Loucy (cell line): ENCODE results near the gene ITPKB.

Experiments used
- H2AFZ ChIP-seq: fragments of 200-600 bp; sonication (generic); 2 replicates; pipeline ENCODE4 v1.6.0; 2016; ENCODE audit warnings: antibody characterized with exemption, mild to moderate bottlenecking, low read length, moderate library complexity
- H3F3A ChIP-seq: fragments of 200-600 bp; 2 replicates; pipeline ENCODE4 v1.6.0; 2016; ENCODE audit warnings: antibody characterized with exemption, low read depth, mild to moderate bottlenecking
- H3K27me3 ChIP-seq: fragments of 200-600 bp; sonication (generic); 2 replicates; pipeline ENCODE4 v1.6.1; 2014; ENCODE audit warnings: low read length, mild to moderate bottlenecking; ENCODE audit not compliant: insufficient read depth, poor library complexity, severe bottlenecking
- H3K36me3 ChIP-seq: fragments of 200-600 bp; sonication (generic); 2 replicates; pipeline ENCODE4 v1.6.1; 2016; ENCODE audit warnings: low read length; ENCODE audit not compliant: insufficient read depth
- H3K4me1 ChIP-seq: fragments of 200-600 bp; sonication (generic); 2 replicates; pipeline ENCODE4 v1.5.1; 2014; ENCODE audit warnings: low read length, mild to moderate bottlenecking; ENCODE audit not compliant: insufficient read depth, poor library complexity, severe bottlenecking
- H3K4me2 ChIP-seq: fragments of 200-600 bp; sonication (generic); 2 replicates; pipeline ENCODE4 v1.6.0; 2014; ENCODE audit warnings: antibody characterized with exemption, low read length, low read depth, mild to moderate bottlenecking; ENCODE audit not compliant: poor library complexity, severe bottlenecking
- H3K4me3 ChIP-seq: fragments of 200-600 bp; sonication (generic); 2 replicates; pipeline ENCODE4 v1.5.1; 2014; ENCODE audit warnings: low read length, mild to moderate bottlenecking, mixed read lengths; ENCODE audit not compliant: poor library complexity, severe bottlenecking
- H3K79me2 ChIP-seq: fragments of 200-600 bp; sonication (generic); 2 replicates; pipeline ENCODE4 v1.6.1; 2014; ENCODE audit warnings: low read length; ENCODE audit not compliant: insufficient read depth
- H3K9ac ChIP-seq: fragments of 200-600 bp; sonication (generic); 2 replicates; pipeline ENCODE4 v1.6.0; 2014; ENCODE audit warnings: mild to moderate bottlenecking, low read depth, low read length, moderate library complexity; ENCODE audit not compliant: poor library complexity, severe bottlenecking
- H3K9me2 ChIP-seq: fragments of 200-600 bp; sonication (generic); replicated peaks from 2 replicates; pipeline ENCODE4 v1.6.1; 2016; ENCODE audit warnings: low read depth, low read length, mixed read lengths
- H3K9me3 ChIP-seq: fragments of 200-600 bp; sonication (generic); 2 replicates; pipeline ENCODE4 v1.6.1; 2014; ENCODE audit warnings: mild to moderate bottlenecking, antibody characterized with exemption, low read length, low read depth; ENCODE audit not compliant: insufficient read depth
- H4K20me1 ChIP-seq: fragments of 200-600 bp; sonication (generic); 2 replicates; pipeline ENCODE4 v1.6.0; 2014; ENCODE audit warnings: antibody characterized with exemption, low read length, mild to moderate bottlenecking; ENCODE audit not compliant: insufficient read depth, poor library complexity, severe bottlenecking
- EZH2phosphoT487 ChIP-seq: fragments of 200-600 bp; IDR thresholded peaks from 2 replicates; pipeline ENCODE4 v1.6.1; 2018; ENCODE audit warnings: antibody characterized with exemption, mild to moderate bottlenecking, moderate library complexity, borderline replicate concordance
- TF ChIP-seq, protein P1 (sequence below): fragments of 200-600 bp; sonication (generic); conservative IDR thresholded peaks from 2 replicates; pipeline ENCODE4 v1.5.1; 2014; ENCODE audit warnings: mild to moderate bottlenecking, antibody characterized with exemption, low read length

Gene ITPKB

DNA sequence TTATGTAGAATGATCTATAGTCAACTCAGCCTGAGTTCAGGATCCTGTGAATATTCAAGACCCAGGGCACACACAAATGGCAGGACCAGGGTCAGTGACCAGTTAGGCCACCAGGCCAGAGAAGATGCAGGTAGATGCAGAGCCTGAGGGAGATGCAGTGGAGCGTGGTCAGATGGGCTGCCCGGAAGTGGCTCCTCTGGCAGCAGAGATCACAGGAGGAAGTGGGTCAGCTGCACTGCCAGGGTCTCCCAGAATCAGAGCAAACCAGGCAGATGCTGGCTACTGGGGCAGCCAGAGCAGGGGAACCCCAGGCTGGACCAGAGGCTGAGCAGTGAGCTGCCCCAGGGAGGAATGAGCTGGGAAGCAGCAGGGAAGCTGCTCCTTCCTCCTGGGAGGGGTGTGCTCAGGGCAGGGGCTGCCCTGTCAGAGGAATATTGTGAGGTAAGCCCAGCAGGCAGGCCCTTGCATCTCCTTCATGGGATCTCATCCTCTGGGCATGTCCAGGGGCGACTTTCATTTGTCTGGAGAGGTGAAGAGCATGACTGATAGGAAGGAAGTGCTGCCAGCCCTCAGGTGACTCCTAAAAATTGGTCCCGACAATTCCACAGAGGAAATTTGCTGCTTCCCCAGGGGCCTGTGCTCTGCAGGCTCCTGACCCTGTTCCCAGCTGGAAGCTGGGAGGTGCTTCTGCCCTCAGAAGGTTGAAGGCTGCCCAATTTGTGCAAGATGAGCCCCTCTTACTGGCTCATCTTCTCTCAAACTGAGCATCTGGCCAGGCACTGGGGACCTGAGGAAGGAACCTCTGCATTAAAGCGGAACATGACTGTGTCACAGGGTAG lies 141.2 kb downstream of the ITPKB start:
- H3K4me3 ChIP-seq = no peak overlapping the region
- no peaks in the 10 kb centered on the region for H3K27me3 ChIP-seq
- no peaks in the 10 kb centered on the region for H3K79me2 ChIP-seq
- no peak overlapping the region for H2AFZ ChIP-seq
- H4K20me1 ChIP-seq = no peaks in the 10 kb centered on the region
- TF ChIP-seq, protein P1, sequence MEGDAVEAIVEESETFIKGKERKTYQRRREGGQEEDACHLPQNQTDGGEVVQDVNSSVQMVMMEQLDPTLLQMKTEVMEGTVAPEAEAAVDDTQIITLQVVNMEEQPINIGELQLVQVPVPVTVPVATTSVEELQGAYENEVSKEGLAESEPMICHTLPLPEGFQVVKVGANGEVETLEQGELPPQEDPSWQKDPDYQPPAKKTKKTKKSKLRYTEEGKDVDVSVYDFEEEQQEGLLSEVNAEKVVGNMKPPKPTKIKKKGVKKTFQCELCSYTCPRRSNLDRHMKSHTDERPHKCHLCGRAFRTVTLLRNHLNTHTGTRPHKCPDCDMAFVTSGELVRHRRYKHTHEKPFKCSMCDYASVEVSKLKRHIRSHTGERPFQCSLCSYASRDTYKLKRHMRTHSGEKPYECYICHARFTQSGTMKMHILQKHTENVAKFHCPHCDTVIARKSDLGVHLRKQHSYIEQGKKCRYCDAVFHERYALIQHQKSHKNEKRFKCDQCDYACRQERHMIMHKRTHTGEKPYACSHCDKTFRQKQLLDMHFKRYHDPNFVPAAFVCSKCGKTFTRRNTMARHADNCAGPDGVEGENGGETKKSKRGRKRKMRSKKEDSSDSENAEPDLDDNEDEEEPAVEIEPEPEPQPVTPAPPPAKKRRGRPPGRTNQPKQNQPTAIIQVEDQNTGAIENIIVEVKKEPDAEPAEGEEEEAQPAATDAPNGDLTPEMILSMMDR = no peak
- TF ChIP-seq EZH2phosphoT487 = no peak
- no peaks in the 10 kb centered on the region for H3K9me2 ChIP-seq
- H3K4me1 ChIP-seq = peaks cover 5% of the 10 kb centered on the region
- H3K36me3 ChIP-seq = no peaks in the 10 kb centered on the region
- H3K9ac ChIP-seq = no peak overlapping the region
- no peaks in the 10 kb centered on the region for H3F3A ChIP-seq
- no peak overlapping the region for H3K4me2 ChIP-seq
- H3K9me3 ChIP-seq = no peaks in the 10 kb centered on the region

DNA sequence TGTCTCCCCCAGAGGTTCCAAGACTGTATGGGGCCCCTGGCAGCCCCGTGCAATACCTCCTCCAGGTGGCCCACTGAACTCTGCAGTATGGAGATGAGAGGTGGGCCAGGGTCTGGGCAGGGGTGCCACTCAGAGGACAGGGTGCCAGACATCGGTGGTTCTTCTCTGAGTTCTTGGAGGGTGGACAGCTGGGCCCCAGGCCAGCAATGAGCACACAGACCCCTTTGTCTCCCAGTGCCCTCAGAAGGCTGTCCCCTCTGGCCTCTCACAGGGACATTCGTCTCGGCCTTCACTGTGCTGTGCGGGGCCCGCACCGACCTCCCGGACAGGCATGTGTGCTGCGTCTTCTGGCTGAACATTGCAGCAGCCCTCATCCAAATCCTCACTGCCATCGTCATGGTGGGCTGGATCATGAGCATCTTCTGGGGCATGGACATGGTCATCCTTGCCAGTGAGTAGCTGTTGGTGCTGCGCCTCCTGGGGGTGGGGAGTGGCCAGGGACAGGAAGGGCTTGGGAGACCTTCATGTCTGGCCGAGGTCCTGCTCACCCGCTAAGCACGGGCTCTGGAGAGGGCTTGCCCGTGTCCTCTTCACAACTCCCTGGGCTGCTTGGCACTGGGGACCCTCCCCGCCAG lies 142.4 kb downstream of the ITPKB start:
- no peaks in the 10 kb centered on the region for H4K20me1 ChIP-seq
- TF ChIP-seq, protein P1 = no peak
- TF ChIP-seq EZH2phosphoT487 = no peak
- H3K79me2 ChIP-seq = no peaks in the 10 kb centered on the region
- no peak overlapping the region for H3K9ac ChIP-seq
- H3K9me2 ChIP-seq = no peaks in the 10 kb centered on the region
- H3K4me1 ChIP-seq = peaks cover 5% of the 10 kb centered on the region
- no peaks in the 10 kb centered on the region for H3K9me3 ChIP-seq
- H3K4me3 ChIP-seq = no peak overlapping the region
- H2AFZ ChIP-seq = no peak overlapping the region
- no peak overlapping the region for H3K4me2 ChIP-seq
- no peaks in the 10 kb centered on the region for H3K36me3 ChIP-seq
- no peaks in the 10 kb centered on the region for H3F3A ChIP-seq
- H3K27me3 ChIP-seq = no peaks in the 10 kb centered on the region

GRCh38 chr1:226593541-226593940 lies 145.5 kb downstream of the ITPKB start:
- no peak overlapping the region for H3K4me2 ChIP-seq
- no peaks in the 10 kb centered on the region for H4K20me1 ChIP-seq
- no peaks in the 10 kb centered on the region for H3K36me3 ChIP-seq
- no peaks in the 10 kb centered on the region for H3K9me2 ChIP-seq
- no peak overlapping the region for H3K4me3 ChIP-seq
- H3K9me3 ChIP-seq = no peaks in the 10 kb centered on the region
- no peak for TF ChIP-seq EZH2phosphoT487
- TF ChIP-seq, protein P1 = no peak
- H2AFZ ChIP-seq = no peak overlapping the region
- H3K79me2 ChIP-seq = no peaks in the 10 kb centered on the region
- H3K9ac ChIP-seq = no peak overlapping the region
- peaks cover 5% of the 10 kb centered on the region for H3K4me1 ChIP-seq
- H3K27me3 ChIP-seq = no peaks in the 10 kb centered on the region
- H3F3A ChIP-seq = no peaks in the 10 kb centered on the region
